Measurements from ENCODE around the gene LMF1.
"Not testable (repeated sequence)": the region's sequence is repeated elsewhere in the genome, so short reads cannot be mapped to it uniquely, and the experiment has no call there.

LMF1 gene

GRCh38 chr16:891353-891740, 79.4 kb downstream of the LMF1 start:
- FAIRE-seq = no peak

DNA sequence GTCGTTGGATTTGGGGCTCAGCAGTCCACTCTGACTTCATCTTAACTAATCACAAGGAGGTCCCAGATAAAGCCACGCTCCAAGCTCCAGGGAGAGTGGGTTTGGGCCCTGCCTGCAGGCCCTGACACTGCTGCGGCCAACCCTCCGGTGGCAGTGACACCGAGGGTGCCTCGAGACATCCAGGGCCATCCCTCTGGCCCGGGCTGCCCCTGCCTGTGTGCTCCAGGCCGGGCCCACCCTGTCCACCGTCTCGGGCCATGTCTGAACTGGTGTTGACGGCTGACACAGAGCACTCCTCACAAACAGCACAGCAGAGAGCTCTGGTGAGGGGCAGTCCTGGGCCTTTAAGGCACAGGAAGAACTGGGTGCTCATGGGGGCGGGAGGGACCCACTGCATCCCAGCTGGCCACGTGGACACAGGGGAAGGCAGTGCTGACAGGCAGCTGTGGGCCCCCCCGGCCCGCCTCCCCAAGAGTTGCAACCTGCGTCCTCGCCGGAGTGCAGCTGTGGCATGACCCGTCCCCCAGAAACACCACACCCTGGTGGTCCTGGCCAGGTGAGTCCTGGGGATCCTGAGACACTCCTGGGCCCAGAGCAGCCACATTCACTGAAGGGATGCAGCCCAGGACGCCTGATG, 80.0 kb downstream of the LMF1 start:
- FAIRE-seq = no peak

GRCh38 chr16:890217-890616, 80.6 kb downstream of the LMF1 start:
- no peak for FAIRE-seq

GRCh38 chr16:889586-889985, 81.2 kb downstream of the LMF1 start:
- no peak for FAIRE-seq

DNA sequence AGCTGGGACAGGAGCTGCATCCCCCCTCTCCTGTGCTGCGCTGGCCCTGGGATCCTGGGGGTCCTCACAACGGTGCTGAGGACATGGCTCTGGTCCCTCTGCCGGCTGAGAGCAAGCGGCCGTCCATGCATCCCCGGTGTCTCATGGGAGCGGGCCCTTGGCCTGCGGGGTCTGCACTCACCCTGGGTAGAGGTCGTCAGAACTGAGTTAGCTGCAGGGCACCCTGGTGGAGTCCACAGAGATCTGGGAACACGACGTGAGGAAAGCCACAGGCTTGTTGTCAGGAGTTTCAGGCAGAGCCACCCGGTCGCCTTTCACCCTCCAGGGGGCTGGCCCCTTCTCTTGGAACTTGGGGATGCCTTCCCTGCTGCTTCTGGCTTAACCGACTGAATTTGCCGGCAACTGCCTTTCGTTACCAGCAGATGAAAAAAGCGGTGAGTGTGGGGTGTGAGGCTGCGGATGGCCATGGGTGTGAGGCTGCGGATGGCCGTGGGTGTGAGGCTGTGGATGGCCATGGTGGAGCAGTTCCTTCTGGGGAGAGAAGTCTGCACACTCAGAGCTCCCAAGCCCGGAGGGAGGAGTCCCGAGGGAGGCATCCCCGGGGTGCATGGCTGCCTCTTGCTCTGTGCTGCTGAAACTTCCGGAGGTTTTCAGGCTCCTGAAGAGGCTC, 81.7 kb downstream of the LMF1 start:
- no peak for FAIRE-seq

DNA sequence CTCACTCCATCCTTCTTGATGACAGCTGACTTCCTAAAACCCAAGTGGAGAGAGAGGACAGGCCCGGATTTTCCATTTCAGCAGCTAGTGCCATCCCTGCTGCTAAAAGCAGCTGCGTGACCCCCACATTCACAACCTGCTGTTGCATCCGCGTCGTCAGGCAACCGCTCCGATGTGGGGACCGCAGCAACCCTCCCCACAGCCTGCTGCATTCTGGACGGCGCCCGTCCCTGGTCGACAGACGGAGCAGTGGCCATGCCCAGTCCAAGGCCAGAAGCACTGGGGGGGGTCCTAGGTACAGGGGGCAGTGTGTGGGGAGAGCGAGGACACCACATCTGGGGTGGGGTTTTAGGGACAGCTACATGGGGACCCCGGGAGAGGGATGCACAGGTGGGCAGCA, 82.3 kb downstream of the LMF1 start:
- not testable (repeated sequence) for FAIRE-seq

- FAIRE-seq = no peak
These were observed 82.9 kb downstream of the LMF1 start for GRCh38 chr16:887846-888245.

GRCh38 chr16:886802-887731, 83.7 kb downstream of the LMF1 start:
- no peak for FAIRE-seq

DNA sequence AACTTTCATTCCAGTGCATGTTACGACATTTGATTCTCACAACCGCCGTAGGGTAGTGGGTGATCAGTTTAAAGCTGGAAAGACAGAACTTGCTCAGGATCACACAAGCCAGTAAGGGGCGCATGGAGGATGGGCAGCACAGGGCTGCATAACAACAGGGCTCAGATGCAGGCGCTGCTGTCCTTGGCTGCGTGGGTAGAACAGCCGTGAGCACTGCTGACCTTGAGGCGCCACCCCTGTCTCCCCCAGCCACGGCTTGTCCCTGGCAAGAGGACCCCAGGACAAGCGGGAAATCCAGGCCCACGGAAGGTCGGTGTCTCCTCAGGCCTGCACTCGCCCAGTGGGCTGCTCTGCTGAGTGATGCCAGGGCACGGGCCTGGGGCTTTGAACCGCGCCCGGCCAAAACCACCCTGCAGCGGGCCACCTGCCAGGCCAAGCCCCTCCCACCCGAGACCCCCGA, 84.7 kb downstream of the LMF1 start:
- no peak for FAIRE-seq

GRCh38 chr16:885391-885790, 85.4 kb downstream of the LMF1 start:
- no peak for FAIRE-seq

- FAIRE-seq = no peak
These were observed 86.6 kb downstream of the LMF1 start for GRCh38 chr16:884232-884631.

- FAIRE-seq = no peak
These were observed 87.0 kb downstream of the LMF1 start for GRCh38 chr16:883781-884180.

DNA sequence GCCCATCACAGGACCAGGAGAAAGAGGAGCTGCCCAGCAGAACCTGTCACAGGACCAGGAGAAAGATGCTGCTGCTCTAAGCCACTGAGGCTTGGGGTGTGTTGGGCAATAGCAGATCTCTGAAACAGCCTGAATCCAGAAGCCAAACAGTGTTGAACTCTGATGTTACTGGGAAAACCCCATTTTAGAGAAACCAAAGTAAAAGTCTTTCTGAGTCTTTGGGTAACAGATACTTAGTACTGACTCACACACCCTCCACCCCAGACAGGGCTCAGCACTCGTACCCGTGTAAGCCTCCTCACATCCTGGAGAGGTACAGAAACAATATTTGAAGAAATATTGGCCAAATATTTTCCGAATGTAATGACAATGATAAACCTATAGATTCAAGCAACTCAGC, 87.4 kb downstream of the LMF1 start:
- FAIRE-seq = no peak

- not testable (repeated sequence) for FAIRE-seq
These were observed 88.1 kb downstream of the LMF1 start for GRCh38 chr16:882671-883070.

GRCh38 chr16:882256-882655, 88.5 kb downstream of the LMF1 start:
- no peak for FAIRE-seq

DNA sequence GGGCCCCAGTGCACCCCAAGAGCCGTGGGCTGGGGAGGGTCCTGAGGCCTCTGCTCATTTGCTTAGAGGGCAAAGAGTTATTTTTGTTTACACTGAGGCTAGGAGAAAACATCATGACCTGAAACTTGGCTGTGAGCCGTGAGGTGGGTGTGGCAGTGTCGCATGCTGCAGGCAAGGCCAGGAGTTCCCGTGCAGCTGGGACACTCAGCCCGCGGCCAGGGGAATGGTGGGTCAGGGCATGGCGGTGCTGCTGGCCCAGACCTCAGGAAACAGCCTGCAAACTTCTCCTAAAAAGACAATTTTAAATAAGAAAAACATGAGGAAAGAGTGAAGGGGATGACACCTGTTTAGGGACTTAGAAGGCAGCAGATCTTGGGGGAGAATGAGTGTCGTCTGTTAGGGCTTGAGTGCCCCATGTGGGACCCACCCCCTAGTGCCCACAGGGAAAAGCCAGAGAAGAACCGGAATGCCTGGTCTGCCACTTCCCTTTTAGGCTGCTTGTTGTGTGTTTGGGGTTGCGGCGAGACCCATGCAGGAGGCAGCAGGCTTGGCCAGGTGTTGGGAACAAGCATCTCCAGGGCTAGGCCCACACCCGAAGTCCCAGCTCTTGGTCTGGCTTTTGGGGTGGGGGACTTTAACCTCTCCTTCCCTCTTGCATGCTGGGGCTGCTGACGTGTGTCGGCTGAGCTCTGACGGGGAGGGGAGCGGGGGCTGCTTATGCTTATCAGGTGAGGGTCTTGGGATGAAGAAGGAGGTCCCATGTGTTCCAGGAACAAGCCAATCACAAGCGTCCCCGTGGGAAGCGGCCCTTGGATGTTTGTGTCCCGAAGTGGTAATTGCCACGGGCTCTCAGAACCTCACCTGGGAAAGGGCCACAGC, 89.3 kb downstream of the LMF1 start:
- no peak for FAIRE-seq

DNA sequence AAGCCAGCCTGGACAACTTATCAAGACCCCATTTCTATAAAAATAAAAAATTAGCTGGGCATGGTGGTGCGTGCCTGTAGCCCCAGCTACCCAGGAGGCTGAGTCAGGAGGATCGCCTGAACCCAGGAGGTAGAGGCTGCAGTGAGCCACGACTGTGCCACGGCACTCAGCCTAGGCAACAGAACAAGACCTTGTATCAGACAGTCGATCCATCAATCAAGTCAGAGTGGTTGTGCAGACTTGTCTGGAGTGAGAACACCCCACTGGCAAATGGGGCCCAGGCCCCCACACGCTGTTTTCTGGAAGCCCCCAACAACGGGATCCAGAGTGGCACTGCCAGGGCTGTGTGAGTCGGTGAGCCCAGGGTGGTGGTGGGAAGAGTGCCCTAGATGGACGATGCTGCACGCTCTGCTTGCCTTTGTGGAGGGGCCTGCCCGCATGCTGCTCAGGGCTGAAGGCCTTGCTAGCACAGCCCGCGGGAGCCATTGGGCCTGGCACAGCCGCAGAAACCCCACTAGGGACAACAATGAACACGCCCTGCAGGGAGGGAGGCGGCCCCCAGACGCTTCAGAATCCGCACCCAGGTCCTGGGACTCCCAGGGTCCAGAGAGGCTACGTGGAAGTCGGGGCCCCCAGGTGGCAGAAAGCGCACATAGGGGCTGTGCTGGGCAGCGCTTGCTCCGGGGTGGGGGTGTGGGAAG, 90.2 kb downstream of the LMF1 start:
- no peak for FAIRE-seq

- no peak for FAIRE-seq
These were observed 90.8 kb downstream of the LMF1 start for GRCh38 chr16:879986-880385.

GRCh38 chr16:879461-879861, 91.3 kb downstream of the LMF1 start:
- no peak for FAIRE-seq

GRCh38 chr16:878886-879285, 91.9 kb downstream of the LMF1 start:
- FAIRE-seq = no peak

GRCh38 chr16:878072-878784, 92.6 kb downstream of the LMF1 start:
- FAIRE-seq = no peak
